ENCODE results near the gene CYS1. TPM values are rescaled to one million over a fixed set of nuclear protein-coding genes. Genes with fewer than 3 reads are reported as not detected.
A peak's percentile ranks its signal among the peaks of the same experiment; 100 is the strongest.
"Not testable (repeated sequence)": the region's sequence is repeated elsewhere in the genome, so short reads cannot be mapped to it uniquely, and the experiment has no call there.

Gene CYS1
- total RNA-seq, 1 donor: 0.10 TPM

GRCh38 chr2:10036095-10036884 lies 43.9 kb downstream of the CYS1 start:
- H3K4me1 ChIP-seq (ENCODE audit: insufficient read depth, low read length): peaks cover 52% of the 10 kb centered on the region
- H3K27me3 ChIP-seq (ENCODE audit: insufficient read depth, low read length): no peaks in the 10 kb centered on the region
- H3K4me3 ChIP-seq (ENCODE audit: low read length): no peak overlapping the region
- no peaks in the 10 kb centered on the region for H3K9me3 ChIP-seq (ENCODE audit: low read depth, low read length)

- Histone ChIP-seq H3K4me1 (ENCODE audit: insufficient read depth, low read length) (peaks cover 58% of the 10 kb centered on the region), H3K4me3 (ENCODE audit: low read length) (no peak overlapping the region), H3K27me3 (ENCODE audit: insufficient read depth, low read length) (no peaks in the 10 kb centered on the region), H3K9me3 (ENCODE audit: low read depth, low read length) (no peaks in the 10 kb centered on the region)
These were observed 44.6 kb downstream of the CYS1 start for GRCh38 chr2:10035633-10036032.

GRCh38 chr2:10035053-10035422 lies 45.2 kb downstream of the CYS1 start:
- H3K4me1 ChIP-seq (ENCODE audit: insufficient read depth, low read length): peaks cover 64% of the 10 kb centered on the region
- H3K27me3 ChIP-seq (ENCODE audit: insufficient read depth, low read length): no peaks in the 10 kb centered on the region
- H3K4me3 ChIP-seq (ENCODE audit: low read length): no peak overlapping the region
- H3K9me3 ChIP-seq (ENCODE audit: low read depth, low read length): no peaks in the 10 kb centered on the region

GRCh38 chr2:10034333-10035052 lies 45.7 kb downstream of the CYS1 start:
- H3K4me3 ChIP-seq (ENCODE audit: low read length): no peak overlapping the region
- H3K27me3 ChIP-seq (ENCODE audit: insufficient read depth, low read length): no peaks in the 10 kb centered on the region
- no peaks in the 10 kb centered on the region for H3K9me3 ChIP-seq (ENCODE audit: low read depth, low read length)
- peaks cover 70% of the 10 kb centered on the region for H3K4me1 ChIP-seq (ENCODE audit: insufficient read depth, low read length)

- Histone ChIP-seq H3K27me3 (ENCODE audit: insufficient read depth, low read length) (no peaks in the 10 kb centered on the region), H3K9me3 (ENCODE audit: low read depth, low read length) (no peaks in the 10 kb centered on the region), H3K4me3 (ENCODE audit: low read length) (no peak overlapping the region), H3K4me1 (ENCODE audit: insufficient read depth, low read length) (peaks cover 80% of the 10 kb centered on the region)
These were observed 46.8 kb downstream of the CYS1 start for GRCh38 chr2:10033251-10034006.

GRCh38 chr2:10032746-10033105 lies 47.5 kb downstream of the CYS1 start:
- Histone ChIP-seq H3K9me3 (ENCODE audit: low read depth, low read length) (no peaks in the 10 kb centered on the region), H3K4me3 (ENCODE audit: low read length) (no peak overlapping the region), H3K4me1 (ENCODE audit: insufficient read depth, low read length) (peaks cover 84% of the 10 kb centered on the region), H3K27me3 (ENCODE audit: insufficient read depth, low read length) (no peaks in the 10 kb centered on the region)

GRCh38 chr2:10031886-10032745 lies 48.1 kb downstream of the CYS1 start:
- Histone ChIP-seq H3K9me3 (ENCODE audit: low read depth, low read length) (no peaks in the 10 kb centered on the region), H3K27me3 (ENCODE audit: insufficient read depth, low read length) (no peaks in the 10 kb centered on the region), H3K4me1 (ENCODE audit: insufficient read depth, low read length) (peaks cover 79% of the 10 kb centered on the region), H3K4me3 (ENCODE audit: low read length) (no peak overlapping the region)

- peaks cover 65% of the 10 kb centered on the region for H3K4me1 ChIP-seq (ENCODE audit: insufficient read depth, low read length)
- not testable (repeated sequence) for H3K9me3 ChIP-seq (ENCODE audit: low read depth, low read length); H3K4me3 ChIP-seq (ENCODE audit: low read length); H3K27me3 ChIP-seq (ENCODE audit: insufficient read depth, low read length)
These were observed 49.4 kb downstream of the CYS1 start for GRCh38 chr2:10030798-10031197.

- Histone ChIP-seq H3K9me3 (ENCODE audit: low read depth, low read length) (no peaks in the 10 kb centered on the region), H3K27me3 (ENCODE audit: insufficient read depth, low read length) (no peaks in the 10 kb centered on the region), H3K4me1 (ENCODE audit: insufficient read depth, low read length) (peaks cover 61% of the 10 kb centered on the region), H3K4me3 (ENCODE audit: low read length) (no peak overlapping the region)
These were observed 49.9 kb downstream of the CYS1 start for GRCh38 chr2:10030311-10030736.

- Histone ChIP-seq H3K4me3 (ENCODE audit: low read length) (peak overlapping the region; percentile 46), H3K27me3 (ENCODE audit: insufficient read depth, low read length) (no peaks in the 10 kb centered on the region), H3K4me1 (ENCODE audit: insufficient read depth, low read length) (peaks cover 56% of the 10 kb centered on the region), H3K9me3 (ENCODE audit: low read depth, low read length) (no peaks in the 10 kb centered on the region)
These were observed 50.4 kb downstream of the CYS1 start for GRCh38 chr2:10029875-10030223.

- H3K4me1 ChIP-seq (ENCODE audit: insufficient read depth, low read length): peaks cover 50% of the 10 kb centered on the region
- no peaks in the 10 kb centered on the region for H3K9me3 ChIP-seq (ENCODE audit: low read depth, low read length)
- no peaks in the 10 kb centered on the region for H3K27me3 ChIP-seq (ENCODE audit: insufficient read depth, low read length)
- H3K4me3 ChIP-seq (ENCODE audit: low read length): peak overlapping the region; percentile 46
These were observed 51.0 kb downstream of the CYS1 start for GRCh38 chr2:10028988-10029874.

- no peak overlapping the region for H3K4me3 ChIP-seq (ENCODE audit: low read length)
- no peaks in the 10 kb centered on the region for H3K27me3 ChIP-seq (ENCODE audit: insufficient read depth, low read length)
- no peaks in the 10 kb centered on the region for H3K9me3 ChIP-seq (ENCODE audit: low read depth, low read length)
- H3K4me1 ChIP-seq (ENCODE audit: insufficient read depth, low read length): peaks cover 42% of the 10 kb centered on the region
These were observed 51.7 kb downstream of the CYS1 start for GRCh38 chr2:10028407-10028987.

- no peaks in the 10 kb centered on the region for H3K27me3 ChIP-seq (ENCODE audit: insufficient read depth, low read length)
- H3K4me1 ChIP-seq (ENCODE audit: insufficient read depth, low read length): peaks cover 36% of the 10 kb centered on the region
- H3K4me3 ChIP-seq (ENCODE audit: low read length): no peak overlapping the region
- H3K9me3 ChIP-seq (ENCODE audit: low read depth, low read length): no peaks in the 10 kb centered on the region
These were observed 52.4 kb downstream of the CYS1 start for GRCh38 chr2:10027660-10028330.

Data from mononuclear cell (primary cell).